UCSD-AML1 (cell line): ENCODE data around the gene CENPX.
A peak's percentile ranks its signal among the peaks of the same experiment; 100 is the strongest.

Source experiments
- DNase-seq: peaks from one replicate; lab custom pipeline; 2025; ENCODE audit not compliant: unreplicated experiment; lab: John Stamatoyannopoulos, UW

Gene CENPX

GRCh38 chr17:82025401-82026107 is 2.9 kb upstream of the CENPX start:
- DNase-seq: no peak

GRCh38 chr17:82024859-82025258 is 2.2 kb upstream of the CENPX start:
- no peak for DNase-seq

GRCh38 chr17:82023447-82024241 is 966 bp upstream of the CENPX start:
- peak; percentile 46 for DNase-seq

GRCh38 chr17:82022981-82023446 is 336 bp upstream of the CENPX start, which contains the start of gene LRRC45:
LRRC45 (plus strand) TSS chr17:82023305; CDS start chr17:82023644, 339 bp downstream.
- peak; percentile 100 for DNase-seq

GRCh38 chr17:82021900-82022309 is 773 bp downstream of the CENPX start:
- no peak for DNase-seq

GRCh38 chr17:82021107-82021899 is 1.4 kb downstream of the CENPX start:
- peak; percentile 52 for DNase-seq

GRCh38 chr17:82020572-82021106 is 2.0 kb downstream of the CENPX start:
- no peak for DNase-seq

GRCh38 chr17:82019690-82020571 is 2.7 kb downstream of the CENPX start:
- DNase-seq: peak; percentile 73

GRCh38 chr17:82018989-82019689 is 3.5 kb downstream of the CENPX start:
- no peak for DNase-seq

GRCh38 chr17:82018152-82018988 is 4.3 kb downstream of the CENPX start:
- no peak for DNase-seq

- no peak for DNase-seq
Observed at GRCh38 chr17:82017612-82018151, 5.0 kb downstream of the CENPX start.

- no peak for DNase-seq
Observed at GRCh38 chr17:82016875-82017459, 5.7 kb downstream of the CENPX start.

- no peak for DNase-seq
Observed at GRCh38 chr17:82016061-82016874, 6.4 kb downstream of the CENPX start.

- DNase-seq: no peak
Observed at GRCh38 chr17:82015311-82015971, 7.2 kb downstream of the CENPX start.

- no peak for DNase-seq
Observed at GRCh38 chr17:82014971-82015310, 7.7 kb downstream of the CENPX start.

GRCh38 chr17:82014432-82014831 is 8.2 kb downstream of the CENPX start:
- no peak for DNase-seq
